Esophagus muscularis mucosa (tissue), 4 donors: Measurements from ENCODE around the gene NXF1. TPM values are rescaled to one million over a fixed set of nuclear protein-coding genes. Genes with fewer than 3 reads are reported as not detected.

ENCODE experiments used
- DNase-seq: peaks from one replicate; pipeline ENCODE4 v3.0.0-alpha.2; 2017; ENCODE audit errors: extremely low spot score
- H3K27ac ChIP-seq, 4 donors: fragments of 200-600 bp; sonication (generic); replicated peaks in 1 of 4; 1 replicate in 3 of 4; 2 replicates in 1 of 4; pipeline ENCODE4 v1.5.1; 2016 to 2019; ENCODE audit warnings: mild to moderate bottlenecking in 1 of 4
- H3K27me3 ChIP-seq, 4 donors: fragments of 200-600 bp; sonication (generic); one replicate each; pipeline versions ENCODE4 v1.5.1 to v1.6.0; 2016 to 2019
- H3K36me3 ChIP-seq, 4 donors: fragments of 200-600 bp; sonication (generic); one replicate each; pipeline ENCODE4 v1.5.1; 2016 to 2019
- H3K4me1 ChIP-seq, 4 donors: fragments of 200-600 bp; sonication (generic); one replicate each; pipeline ENCODE4 v1.5.1; 2016 to 2019
- H3K4me3 ChIP-seq, 4 donors: fragments of 200-600 bp; sonication (generic); 1 replicate in 2 of 4; 2 replicates in 2 of 4; pipeline ENCODE4 v1.5.1; 2016 to 2019; ENCODE audit warnings: mild to moderate bottlenecking in 4 of 4, moderate library complexity in 1 of 4
- H3K9me3 ChIP-seq, 4 donors: fragments of 200-600 bp; sonication (generic); 1 replicate in 3 of 4; 2 replicates in 1 of 4; pipeline ENCODE4 v1.5.1; 2016 to 2019
- EP300 ChIP-seq: sonication (generic); formaldehyde crosslinking; IDR thresholded peaks from one replicate; pipeline ENCODE4 v1.6.1; 2017; ENCODE audit warnings: antibody characterized with exemption
- POLR2A ChIP-seq: fragments of 450-650 bp; IDR thresholded peaks from one replicate; pipeline ENCODE4 v1.6.1; 2017; ENCODE audit warnings: antibody characterized with exemption, moderate library complexity, mild to moderate bottlenecking, low read depth
- POLR2AphosphoS5 ChIP-seq, 2 donors: sonication (generic); formaldehyde crosslinking; IDR thresholded peaks; one replicate each; pipeline ENCODE4 v1.6.1; 2017; ENCODE audit warnings: antibody characterized with exemption in 2 of 2
- WGBS: methylation state at CpG from one replicate; pipeline ENCODE4 v1.1.5; 2018; 5-methylcytosine and 5-hydroxymethylcytosine counted together
- intact Hi-C: fragments of 100-400 bp; cut with DNase I; formaldehyde crosslinking; loops from one replicate; pipeline ENCODE4 v1.15.1; 2023
- total RNA-seq, 4 donors: library from RNA; depleted of rRNA; stranded (reverse); fragments of >200 nt; gene quantifications; one replicate each; pipeline versions ENCODE4 v1.1.0 to v1.2.1, GENCODE V29; 2016
- TF ChIP-seq, protein P1 (sequence below), 3 experiments: fragments of 200-600 bp in 2 of 3; fragments of 450-650 bp in 1 of 3; sonication (generic) in 2 of 3; IDR thresholded peaks; one replicate each; pipeline ENCODE4 v1.5.1; 2017 to 2019; ENCODE audit warnings: antibody characterized with exemption in 3 of 3, mild to moderate bottlenecking in 2 of 3, moderate library complexity in 1 of 3

The NXF1 gene
- total RNA-seq, 4 donors from 2014 or later, result 38.6 to 86.4 (median 48.4) TPM

- peaks cover 66 to 78% (median 77%) of the 10 kb centered on the region in 4 donors for H3K36me3 ChIP-seq
- WGBS, result 89% methylated on average over 4 of the region's 4 CpGs
- no peaks in the 10 kb centered on the region for H3K27me3 ChIP-seq
- no peak overlapping the region for H3K27ac ChIP-seq
- peaks cover 17 to 34% (median 25%) of the 10 kb centered on the region in 4 donors for H3K4me1 ChIP-seq
- no peak for TF ChIP-seq EP300
- TF ChIP-seq POLR2A, result no peak
- no peak for TF ChIP-seq POLR2AphosphoS5 (IDR thresholded peaks at IDR 0.05)
- TF ChIP-seq, protein P1, sequence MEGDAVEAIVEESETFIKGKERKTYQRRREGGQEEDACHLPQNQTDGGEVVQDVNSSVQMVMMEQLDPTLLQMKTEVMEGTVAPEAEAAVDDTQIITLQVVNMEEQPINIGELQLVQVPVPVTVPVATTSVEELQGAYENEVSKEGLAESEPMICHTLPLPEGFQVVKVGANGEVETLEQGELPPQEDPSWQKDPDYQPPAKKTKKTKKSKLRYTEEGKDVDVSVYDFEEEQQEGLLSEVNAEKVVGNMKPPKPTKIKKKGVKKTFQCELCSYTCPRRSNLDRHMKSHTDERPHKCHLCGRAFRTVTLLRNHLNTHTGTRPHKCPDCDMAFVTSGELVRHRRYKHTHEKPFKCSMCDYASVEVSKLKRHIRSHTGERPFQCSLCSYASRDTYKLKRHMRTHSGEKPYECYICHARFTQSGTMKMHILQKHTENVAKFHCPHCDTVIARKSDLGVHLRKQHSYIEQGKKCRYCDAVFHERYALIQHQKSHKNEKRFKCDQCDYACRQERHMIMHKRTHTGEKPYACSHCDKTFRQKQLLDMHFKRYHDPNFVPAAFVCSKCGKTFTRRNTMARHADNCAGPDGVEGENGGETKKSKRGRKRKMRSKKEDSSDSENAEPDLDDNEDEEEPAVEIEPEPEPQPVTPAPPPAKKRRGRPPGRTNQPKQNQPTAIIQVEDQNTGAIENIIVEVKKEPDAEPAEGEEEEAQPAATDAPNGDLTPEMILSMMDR (IDR thresholded peaks at IDR 0.05), result no peak
- DNase-seq, result no peak
- H3K4me3 ChIP-seq, result no peak overlapping the region
- intact Hi-C loops, result no loop called here
- no peaks in the 10 kb centered on the region for H3K9me3 ChIP-seq
These were observed 4.2 kb downstream of the NXF1 start for GRCh38 chr11:62801071-62801470.

DNA sequence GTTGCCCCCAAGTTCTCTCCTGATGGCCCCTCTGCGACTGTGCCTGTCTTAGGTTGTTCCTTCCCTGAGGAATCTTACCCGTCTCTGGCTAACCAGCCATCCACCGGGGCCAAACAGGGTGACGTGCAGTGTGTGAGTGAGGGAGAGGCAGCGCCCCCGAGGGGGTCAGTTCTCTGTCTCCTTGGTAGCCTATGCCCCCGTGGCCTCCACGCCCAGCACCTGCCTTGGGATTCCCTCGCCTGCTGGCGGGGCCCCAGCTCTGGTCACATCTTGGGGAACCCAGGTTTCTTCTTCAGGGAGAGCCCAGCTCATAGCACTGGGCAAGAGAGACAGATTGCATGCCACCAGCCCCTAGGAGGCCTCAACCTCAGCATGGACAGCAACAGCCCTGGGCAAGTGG lies 5.8 kb downstream of the NXF1 start:
- TF ChIP-seq, protein P1 (IDR thresholded peaks at IDR 0.05), result no peak
- no peak for TF ChIP-seq POLR2AphosphoS5 (IDR thresholded peaks at IDR 0.05)
- no peak for TF ChIP-seq EP300
- TF ChIP-seq POLR2A, result no peak
- Histone ChIP-seq H3K9me3 (no peaks in the 10 kb centered on the region), H3K27me3 (no peaks in the 10 kb centered on the region), H3K4me1 (peaks cover 14 to 25% (median 18%) of the 10 kb centered on the region in 4 donors), H3K27ac (no peak overlapping the region), H3K36me3 (peaks cover 82 to 93% (median 93%) of the 10 kb centered on the region in 4 donors), H3K4me3 (no peak overlapping the region)
- WGBS, result 80% methylated on average over 7 of the region's 10 CpGs
- intact Hi-C loops, result no loop called here
- DNase-seq, result no peak

GRCh38 chr11:62796281-62796680 lies 9.0 kb downstream of the NXF1 start:
- Histone ChIP-seq H3K27me3 (no peaks in the 10 kb centered on the region), H3K27ac (no peak overlapping the region), H3K4me1 (peaks cover 10 to 14% (median 13%) of the 10 kb centered on the region in 4 donors), H3K4me3 (no peak overlapping the region), H3K9me3 (no peaks in the 10 kb centered on the region), H3K36me3 (peaks cover 83 to 92% (median 87%) of the 10 kb centered on the region in 4 donors)
- intact Hi-C loops, result no loop called here
- WGBS, result 86% methylated on average over 7 of the region's 7 CpGs
- no peak for DNase-seq
- TF ChIP-seq EP300, result no peak
- TF ChIP-seq POLR2AphosphoS5 (IDR thresholded peaks at IDR 0.05), result no peak
- TF ChIP-seq, protein P1 (IDR thresholded peaks at IDR 0.05), result no peak
- no peak for TF ChIP-seq POLR2A

GRCh38 chr11:62794201-62794775 lies 11.0 kb downstream of the NXF1 start:
- 83% methylated on average over 8 of the region's 8 CpGs for WGBS
- TF ChIP-seq POLR2AphosphoS5 (IDR thresholded peaks at IDR 0.05) (no peak), EP300 (no peak), POLR2A (no peak)
- TF ChIP-seq, protein P1 (IDR thresholded peaks at IDR 0.05), result no peak
- Histone ChIP-seq H3K36me3 (peaks cover 63 to 86% (median 82%) of the 10 kb centered on the region in 4 donors), H3K27ac (no peak overlapping the region), H3K9me3 (no peaks in the 10 kb centered on the region), H3K4me1 (peaks cover 23 to 34% (median 32%) of the 10 kb centered on the region in 4 donors), H3K27me3 (no peaks in the 10 kb centered on the region), H3K4me3 (no peak overlapping the region)
- intact Hi-C loops, result loop anchor here (5.0 kb wide), 1 partner anchor 38 kb away; the partner anchor contains the start of genes STX5 and TEX54
- DNase-seq, result no peak
